ENCODE data around the gene ZBTB47. TPM values are rescaled to one million over a fixed set of nuclear protein-coding genes. Genes with fewer than 3 reads are reported as not detected.

The ZBTB47 gene
- total and polyA plus RNA-seq, 2 experiments from 2014 or later = 7.0 to 14.2 TPM

DNA sequence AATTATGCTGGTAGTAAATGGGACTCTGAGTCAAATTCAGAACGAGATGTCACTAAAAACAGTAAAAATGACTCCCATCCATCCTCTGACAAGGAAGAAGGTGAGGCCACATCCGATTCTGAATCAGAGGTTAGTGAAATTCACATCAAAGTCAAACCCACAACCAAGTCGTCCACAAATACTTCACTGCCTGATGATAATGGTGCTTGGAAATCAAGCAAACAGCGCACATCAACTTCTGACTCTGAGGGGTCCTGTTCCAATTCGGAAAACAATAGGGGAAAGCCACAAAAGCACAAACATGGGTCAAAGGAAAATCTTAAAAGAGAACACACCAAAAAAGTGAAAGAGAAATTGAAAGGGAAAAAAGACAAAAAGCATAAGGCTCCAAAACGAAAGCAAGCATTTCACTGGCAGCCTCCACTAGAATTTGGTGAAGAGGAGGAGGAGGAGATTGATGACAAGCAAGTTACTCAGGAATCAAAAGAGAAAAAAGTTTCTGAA is 15.1 kb upstream of the ZBTB47 start:
- Histone ChIP-seq H3K4me3 (no peak overlapping the region), H3K27ac (no peak overlapping the region), H3K4me1 (ENCODE audit: insufficient read depth) (no peaks in the 10 kb centered on the region), H3K27me3 (no peaks in the 10 kb centered on the region), H2AFZ (no peak overlapping the region), H3K9me2 (replicated peaks; ENCODE audit: insufficient read depth) (no peaks in the 10 kb centered on the region), H4K20me1 (ENCODE audit: insufficient read depth, poor library complexity, severe bottlenecking) (no peaks in the 10 kb centered on the region), H3K9me3 (ENCODE audit: low read depth) (no peaks in the 10 kb centered on the region), H3K4me2 (no peak overlapping the region), H3K79me2 (peaks cover 15% of the 10 kb centered on the region), H3K36me3 (replicated peaks; ENCODE audit: insufficient read depth, low read depth) (peaks cover 4% of the 10 kb centered on the region)
- 94% methylated on average over 6 of the region's 6 CpGs for WGBS (ENCODE audit: low lambda C conversion rate, missing lambda C conversion rate)
- DNase-seq (ENCODE audit: low spot score) = no peak
- no peak for TF ChIP-seq EZH2 (IDR thresholded peaks at IDR 0.05; ENCODE audit: borderline replicate concordance)
- TF ChIP-seq EZH2phosphoT487 (IDR thresholded peaks at IDR 0.05; ENCODE audit: low read depth, severe bottlenecking, unreplicated experiment) = no peak
- TF ChIP-seq, protein P1, sequence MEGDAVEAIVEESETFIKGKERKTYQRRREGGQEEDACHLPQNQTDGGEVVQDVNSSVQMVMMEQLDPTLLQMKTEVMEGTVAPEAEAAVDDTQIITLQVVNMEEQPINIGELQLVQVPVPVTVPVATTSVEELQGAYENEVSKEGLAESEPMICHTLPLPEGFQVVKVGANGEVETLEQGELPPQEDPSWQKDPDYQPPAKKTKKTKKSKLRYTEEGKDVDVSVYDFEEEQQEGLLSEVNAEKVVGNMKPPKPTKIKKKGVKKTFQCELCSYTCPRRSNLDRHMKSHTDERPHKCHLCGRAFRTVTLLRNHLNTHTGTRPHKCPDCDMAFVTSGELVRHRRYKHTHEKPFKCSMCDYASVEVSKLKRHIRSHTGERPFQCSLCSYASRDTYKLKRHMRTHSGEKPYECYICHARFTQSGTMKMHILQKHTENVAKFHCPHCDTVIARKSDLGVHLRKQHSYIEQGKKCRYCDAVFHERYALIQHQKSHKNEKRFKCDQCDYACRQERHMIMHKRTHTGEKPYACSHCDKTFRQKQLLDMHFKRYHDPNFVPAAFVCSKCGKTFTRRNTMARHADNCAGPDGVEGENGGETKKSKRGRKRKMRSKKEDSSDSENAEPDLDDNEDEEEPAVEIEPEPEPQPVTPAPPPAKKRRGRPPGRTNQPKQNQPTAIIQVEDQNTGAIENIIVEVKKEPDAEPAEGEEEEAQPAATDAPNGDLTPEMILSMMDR (IDR thresholded peaks at IDR 0.05; ENCODE audit: poor library complexity) = no peak

DNA sequence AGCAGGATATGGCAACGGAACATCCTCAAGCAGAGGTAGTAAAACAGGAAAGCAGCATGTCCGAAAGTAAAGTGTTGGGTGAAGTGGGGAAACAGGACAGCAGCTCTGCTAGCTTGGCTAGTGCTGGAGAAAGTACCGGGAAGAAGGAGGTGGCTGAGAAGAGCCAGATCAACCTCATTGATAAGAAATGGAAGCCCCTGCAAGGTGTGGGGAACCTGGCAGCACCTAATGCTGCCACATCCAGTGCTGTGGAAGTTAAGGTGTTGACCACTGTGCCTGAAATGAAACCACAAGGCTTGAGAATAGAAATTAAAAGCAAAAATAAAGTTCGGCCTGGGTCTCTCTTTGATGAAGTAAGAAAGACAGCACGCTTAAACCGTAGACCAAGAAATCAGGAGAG is 14.3 kb upstream of the ZBTB47 start:
- no peaks in the 10 kb centered on the region for H3K27me3 ChIP-seq
- H3K4me1 ChIP-seq (ENCODE audit: insufficient read depth) = no peaks in the 10 kb centered on the region
- H3K4me2 ChIP-seq = no peak overlapping the region
- no peak overlapping the region for H2AFZ ChIP-seq
- H3K9me3 ChIP-seq (ENCODE audit: low read depth) = no peaks in the 10 kb centered on the region
- no peak overlapping the region for H3K4me3 ChIP-seq
- no peak for DNase-seq (ENCODE audit: low spot score)
- no peaks in the 10 kb centered on the region for H4K20me1 ChIP-seq (ENCODE audit: insufficient read depth, poor library complexity, severe bottlenecking)
- H3K9me2 ChIP-seq (replicated peaks; ENCODE audit: insufficient read depth) = no peaks in the 10 kb centered on the region
- WGBS (ENCODE audit: low lambda C conversion rate, missing lambda C conversion rate) = 95% methylated on average over 6 of the region's 6 CpGs
- no peak for TF ChIP-seq EZH2phosphoT487 (IDR thresholded peaks at IDR 0.05; ENCODE audit: low read depth, severe bottlenecking, unreplicated experiment)
- TF ChIP-seq EZH2 (IDR thresholded peaks at IDR 0.05; ENCODE audit: borderline replicate concordance) = no peak
- peaks cover 15% of the 10 kb centered on the region for H3K79me2 ChIP-seq
- H3K27ac ChIP-seq = no peak overlapping the region
- H3K36me3 ChIP-seq (replicated peaks; ENCODE audit: insufficient read depth, low read depth) = peaks cover 4% of the 10 kb centered on the region

DNA sequence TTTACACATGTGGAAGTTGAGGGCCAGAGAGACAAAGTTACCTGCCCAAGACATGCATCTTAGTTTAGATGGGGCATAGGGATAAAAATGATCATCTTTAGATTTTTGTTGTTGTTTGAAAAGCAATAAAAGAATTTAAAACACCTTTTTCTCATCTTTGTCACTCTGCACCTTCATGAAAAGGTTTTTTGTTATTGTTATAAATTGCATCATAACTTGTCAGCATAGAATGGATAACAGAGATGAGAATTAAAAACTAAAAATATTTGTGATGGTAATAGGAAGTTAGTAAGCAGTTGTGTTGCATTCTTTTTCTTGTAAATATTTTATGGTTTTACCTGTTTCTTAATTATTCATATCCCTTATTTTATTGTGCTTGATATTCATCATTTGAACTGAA is 13.4 kb upstream of the ZBTB47 start:
- no peak overlapping the region for H3K4me2 ChIP-seq
- H3K9me2 ChIP-seq (replicated peaks; ENCODE audit: insufficient read depth) = no peaks in the 10 kb centered on the region
- no peak for DNase-seq (ENCODE audit: low spot score)
- H3K36me3 ChIP-seq (replicated peaks; ENCODE audit: insufficient read depth, low read depth) = peaks cover 4% of the 10 kb centered on the region
- H3K79me2 ChIP-seq = peaks cover 15% of the 10 kb centered on the region
- H2AFZ ChIP-seq = no peak overlapping the region
- H3K4me1 ChIP-seq (ENCODE audit: insufficient read depth) = no peaks in the 10 kb centered on the region
- no peak overlapping the region for H3K4me3 ChIP-seq
- H3K27ac ChIP-seq = no peak overlapping the region
- H3K9me3 ChIP-seq (ENCODE audit: low read depth) = no peaks in the 10 kb centered on the region
- H4K20me1 ChIP-seq (ENCODE audit: insufficient read depth, poor library complexity, severe bottlenecking) = no peaks in the 10 kb centered on the region
- no peak for TF ChIP-seq EZH2phosphoT487 (IDR thresholded peaks at IDR 0.05; ENCODE audit: low read depth, severe bottlenecking, unreplicated experiment)
- TF ChIP-seq EZH2 (IDR thresholded peaks at IDR 0.05; ENCODE audit: borderline replicate concordance) = no peak
- no peaks in the 10 kb centered on the region for H3K27me3 ChIP-seq

DNA sequence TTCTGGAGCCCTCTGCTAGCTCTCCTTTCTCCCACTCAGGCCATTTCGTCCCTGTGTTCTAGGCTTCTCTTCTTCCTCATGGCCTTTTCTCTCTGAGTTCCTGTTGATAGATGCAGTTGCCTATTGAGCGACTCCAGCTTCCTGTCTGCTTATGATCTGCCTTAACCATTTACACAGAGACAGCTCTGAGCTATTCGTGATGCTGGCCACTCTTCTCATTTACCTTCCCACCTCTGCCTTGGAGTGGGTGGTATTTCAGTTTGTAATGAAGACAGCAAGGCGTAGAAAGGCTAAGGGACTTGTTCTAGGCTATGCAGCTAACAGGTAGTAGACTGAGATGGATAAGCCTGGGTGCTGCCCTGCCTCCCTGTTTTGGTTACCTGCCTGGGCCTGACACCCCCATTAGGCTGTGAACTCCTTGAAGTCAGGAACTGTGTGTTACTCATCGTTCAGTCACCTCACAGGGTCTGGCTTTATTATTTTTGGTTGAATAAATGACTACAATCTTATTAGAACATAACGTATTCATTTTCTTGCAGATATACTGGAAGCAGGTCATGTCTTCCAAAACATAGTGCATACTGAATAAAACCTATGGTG is 12.6 kb upstream of the ZBTB47 start:
- no peak for DNase-seq (ENCODE audit: low spot score)
- no peaks in the 10 kb centered on the region for H3K9me3 ChIP-seq (ENCODE audit: low read depth)
- H3K4me1 ChIP-seq (ENCODE audit: insufficient read depth) = no peaks in the 10 kb centered on the region
- no peak overlapping the region for H2AFZ ChIP-seq
- TF ChIP-seq EZH2 (IDR thresholded peaks at IDR 0.05; ENCODE audit: borderline replicate concordance) = no peak
- TF ChIP-seq, protein P1 (IDR thresholded peaks at IDR 0.05; ENCODE audit: poor library complexity) = no peak
- no peak for TF ChIP-seq EZH2phosphoT487 (IDR thresholded peaks at IDR 0.05; ENCODE audit: low read depth, severe bottlenecking, unreplicated experiment)
- H3K27me3 ChIP-seq = no peaks in the 10 kb centered on the region
- H4K20me1 ChIP-seq (ENCODE audit: insufficient read depth, poor library complexity, severe bottlenecking) = no peaks in the 10 kb centered on the region
- H3K4me3 ChIP-seq = no peak overlapping the region
- no peaks in the 10 kb centered on the region for H3K9me2 ChIP-seq (replicated peaks; ENCODE audit: insufficient read depth)
- no peak overlapping the region for H3K4me2 ChIP-seq
- H3K27ac ChIP-seq = no peak overlapping the region
- peaks cover 15% of the 10 kb centered on the region for H3K79me2 ChIP-seq
- peaks cover 4% of the 10 kb centered on the region for H3K36me3 ChIP-seq (replicated peaks; ENCODE audit: insufficient read depth, low read depth)
- WGBS (ENCODE audit: low lambda C conversion rate, missing lambda C conversion rate) = 89% methylated on average over 6 of the region's 6 CpGs

Measured in hepatocyte (in vitro differentiated cells).